Brain microvascular endothelial cell (primary cell): ENCODE measurements around the gene BRICD5.

ENCODE experiments used
- DNase-seq: peaks from one replicate; pipeline ENCODE4 v3.0.0-alpha.2; 2020
- H3K27ac ChIP-seq: fragments of 250-450 bp; sonication (Bioruptor Pico); 2 replicates; pipeline ENCODE4 v1.5.1; 2020; ENCODE audit warnings: mild to moderate bottlenecking, moderate library complexity
- H3K27me3 ChIP-seq: fragments of 250-450 bp; sonication (Bioruptor Pico); replicated peaks from 2 replicates; pipeline ENCODE4 v1.5.1; 2020; ENCODE audit warnings: mild to moderate bottlenecking
- H3K36me3 ChIP-seq: fragments of 250-450 bp; sonication (Bioruptor Pico); replicated peaks from 2 replicates; pipeline ENCODE4 v1.5.1; 2020; ENCODE audit warnings: mild to moderate bottlenecking
- H3K4me3 ChIP-seq: 2 replicates; pipeline ENCODE4 v1.5.1; 2011; ENCODE audit warnings: low read depth, mild to moderate bottlenecking, control low read depth, low read length, moderate library complexity
- in situ Hi-C: cut with HindIII; loops from 2 replicates; pipeline ENCODE4 v1.10.0; 2017; ENCODE audit warnings: low sequenced_read_pairs, low pct_ligation_motif_present
- TF ChIP-seq, protein P1 (sequence below): IDR thresholded peaks from 2 replicates; pipeline ENCODE4 v1.5.1; 2011; ENCODE audit warnings: low read depth, mild to moderate bottlenecking, moderate library complexity, low read length, control low read depth, inconsistent platforms; ENCODE audit errors: missing control alignments

BRICD5 gene

DNA sequence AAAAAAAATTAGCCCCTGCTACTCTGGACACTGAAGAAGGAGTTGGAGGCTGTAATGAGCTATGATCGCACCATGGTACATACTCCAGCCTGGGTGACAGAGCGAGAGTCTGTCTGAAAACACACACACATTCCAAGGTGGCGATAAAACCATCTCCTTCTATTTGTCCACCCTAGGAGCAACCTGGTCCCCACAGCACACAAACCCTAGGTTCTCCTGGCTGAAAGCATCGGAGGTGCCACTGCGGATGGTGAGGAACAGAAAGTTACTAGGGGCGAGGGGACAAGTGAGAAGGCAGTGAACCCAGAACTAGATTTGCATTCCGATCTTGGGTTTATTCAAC is 42.1 kb upstream of the BRICD5 start:
- H3K36me3 ChIP-seq = peaks cover 51% of the 10 kb centered on the region
- no peaks in the 10 kb centered on the region for H3K27me3 ChIP-seq
- no peak overlapping the region for H3K27ac ChIP-seq
- TF ChIP-seq, protein P1, sequence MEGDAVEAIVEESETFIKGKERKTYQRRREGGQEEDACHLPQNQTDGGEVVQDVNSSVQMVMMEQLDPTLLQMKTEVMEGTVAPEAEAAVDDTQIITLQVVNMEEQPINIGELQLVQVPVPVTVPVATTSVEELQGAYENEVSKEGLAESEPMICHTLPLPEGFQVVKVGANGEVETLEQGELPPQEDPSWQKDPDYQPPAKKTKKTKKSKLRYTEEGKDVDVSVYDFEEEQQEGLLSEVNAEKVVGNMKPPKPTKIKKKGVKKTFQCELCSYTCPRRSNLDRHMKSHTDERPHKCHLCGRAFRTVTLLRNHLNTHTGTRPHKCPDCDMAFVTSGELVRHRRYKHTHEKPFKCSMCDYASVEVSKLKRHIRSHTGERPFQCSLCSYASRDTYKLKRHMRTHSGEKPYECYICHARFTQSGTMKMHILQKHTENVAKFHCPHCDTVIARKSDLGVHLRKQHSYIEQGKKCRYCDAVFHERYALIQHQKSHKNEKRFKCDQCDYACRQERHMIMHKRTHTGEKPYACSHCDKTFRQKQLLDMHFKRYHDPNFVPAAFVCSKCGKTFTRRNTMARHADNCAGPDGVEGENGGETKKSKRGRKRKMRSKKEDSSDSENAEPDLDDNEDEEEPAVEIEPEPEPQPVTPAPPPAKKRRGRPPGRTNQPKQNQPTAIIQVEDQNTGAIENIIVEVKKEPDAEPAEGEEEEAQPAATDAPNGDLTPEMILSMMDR = no peak
- in situ Hi-C loops = no loop called here
- no peak for DNase-seq
- no peak overlapping the region for H3K4me3 ChIP-seq

DNA sequence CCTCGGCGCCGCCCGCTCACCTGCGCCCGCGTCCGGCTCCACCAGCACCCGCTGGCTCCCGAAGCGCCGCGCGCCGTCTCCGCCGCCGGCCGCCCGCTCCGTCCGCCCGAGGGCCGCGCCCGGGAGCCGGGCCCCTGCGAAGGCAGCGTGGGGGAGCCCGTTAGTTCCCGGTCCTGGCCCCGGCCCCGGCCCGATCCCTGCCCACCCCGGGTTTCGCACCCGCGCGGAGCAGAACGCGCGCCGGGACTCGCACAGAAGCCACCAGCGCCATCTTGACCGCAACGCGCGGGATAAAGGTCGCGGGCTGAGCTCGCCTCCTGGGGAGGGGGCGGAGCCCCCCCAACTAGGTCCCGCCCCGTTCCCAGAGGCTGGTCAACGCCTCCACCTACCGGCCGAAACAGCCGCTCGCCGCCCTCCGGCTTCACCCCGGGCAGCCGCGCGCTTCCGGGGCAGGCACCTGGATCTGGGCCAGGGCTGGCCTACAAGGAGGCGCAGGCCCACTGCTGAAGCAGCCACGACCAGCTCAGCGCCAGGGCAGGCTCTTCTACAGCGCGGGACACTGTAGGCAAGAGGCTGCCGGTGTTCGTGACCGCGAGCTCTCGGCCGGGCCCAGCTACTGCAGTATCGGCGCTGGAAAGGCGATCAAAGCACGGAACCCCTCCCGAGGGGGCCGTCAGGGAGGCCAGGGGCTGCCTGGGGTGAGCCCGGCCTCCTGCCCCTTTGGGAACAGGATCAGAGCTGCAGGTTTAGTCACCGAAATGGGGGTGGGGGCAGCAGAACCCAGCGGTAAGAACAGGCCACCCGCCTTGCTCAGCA is 40.8 kb upstream of the BRICD5 start, which contains the start of gene ECI1:
Gene ECI1 (minus strand): TSS at position 292 of the 816 bp plus-strand sequence. CDS start 21 bp downstream, at position 271.
- H3K4me3 ChIP-seq = peak within 1 kb of the TSS; percentile 65
- in situ Hi-C loops = no loop called here
- no peaks in the 10 kb centered on the region for H3K27me3 ChIP-seq
- peak; percentile 75 for DNase-seq
- peaks cover 40% of the 10 kb centered on the region for H3K36me3 ChIP-seq
- TF ChIP-seq, protein P1 = peak; percentile 68
- peak within 1 kb of the TSS; percentile 18 for H3K27ac ChIP-seq

DNA sequence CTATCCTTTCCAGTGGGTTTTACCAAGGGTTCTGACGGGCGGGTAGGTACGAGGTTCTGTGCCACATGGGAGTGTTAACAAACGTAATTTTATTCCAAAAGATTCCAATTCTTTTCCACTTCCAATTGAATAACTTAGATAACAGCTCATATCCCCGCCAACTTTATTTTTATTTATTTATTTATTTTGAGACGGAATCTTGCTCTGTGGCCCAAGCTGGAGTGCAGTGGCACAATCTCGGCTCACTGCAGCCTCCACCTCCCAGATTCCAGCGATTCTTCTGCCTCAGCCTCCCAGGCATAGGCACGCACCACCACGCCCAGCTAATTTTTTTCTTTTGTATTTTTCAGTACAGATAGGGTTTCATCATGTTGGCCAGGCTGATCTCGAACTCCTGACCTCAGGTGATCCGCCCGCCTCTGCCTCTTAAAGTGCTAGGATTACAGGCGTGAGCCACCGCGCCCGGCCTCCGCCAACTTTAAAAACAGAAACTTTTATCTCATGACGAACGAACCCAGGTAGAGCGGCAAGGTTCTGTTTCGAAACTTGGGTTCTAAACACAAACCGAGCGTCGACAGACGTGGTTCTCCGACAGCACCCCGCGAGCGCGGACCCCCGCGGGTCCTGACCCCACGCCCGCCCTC is 40.1 kb upstream of the BRICD5 start:
- Histone ChIP-seq H3K36me3 (peaks cover 40% of the 10 kb centered on the region), H3K4me3 (peak overlapping the region; percentile 65), H3K27me3 (no peaks in the 10 kb centered on the region), H3K27ac (peak overlapping the region; percentile 18)
- in situ Hi-C loops = no loop called here
- TF ChIP-seq, protein P1 = no peak
- DNase-seq = peak; percentile 16

DNA sequence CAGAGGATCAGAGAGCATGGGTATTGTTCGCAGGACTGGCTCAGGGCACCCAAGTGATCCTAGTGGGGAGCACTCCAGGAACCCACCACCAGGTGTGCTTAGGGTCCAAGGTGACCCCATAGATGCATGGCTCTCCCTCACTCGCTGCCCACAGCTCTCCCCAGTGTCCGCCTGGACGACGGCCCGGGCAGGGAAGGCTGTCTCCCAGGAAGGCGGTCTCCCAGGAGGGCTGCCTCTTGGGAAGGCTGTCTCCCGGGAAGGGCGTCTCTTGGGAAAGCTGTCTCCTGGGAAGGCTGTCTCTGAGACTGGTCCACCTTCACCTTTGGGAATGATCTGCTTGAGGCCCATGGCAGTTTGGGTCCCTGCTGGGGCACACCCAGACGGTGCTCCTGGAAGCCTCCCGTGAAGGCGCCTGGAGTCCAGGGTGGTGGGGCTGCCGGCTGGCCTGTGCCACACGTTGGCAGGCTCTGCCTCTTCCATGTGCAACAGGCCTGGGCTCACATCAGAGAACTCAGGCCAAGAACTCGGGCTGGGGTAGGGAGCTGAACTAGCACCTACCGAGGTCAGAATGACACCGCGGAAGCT is 35.7 kb upstream of the BRICD5 start:
- H3K27ac ChIP-seq = no peak overlapping the region
- no peak for DNase-seq
- TF ChIP-seq, protein P1 = no peak
- no peaks in the 10 kb centered on the region for H3K27me3 ChIP-seq
- peaks cover 43% of the 10 kb centered on the region for H3K36me3 ChIP-seq
- in situ Hi-C loops = no loop called here
- H3K4me3 ChIP-seq = no peak overlapping the region

DNA sequence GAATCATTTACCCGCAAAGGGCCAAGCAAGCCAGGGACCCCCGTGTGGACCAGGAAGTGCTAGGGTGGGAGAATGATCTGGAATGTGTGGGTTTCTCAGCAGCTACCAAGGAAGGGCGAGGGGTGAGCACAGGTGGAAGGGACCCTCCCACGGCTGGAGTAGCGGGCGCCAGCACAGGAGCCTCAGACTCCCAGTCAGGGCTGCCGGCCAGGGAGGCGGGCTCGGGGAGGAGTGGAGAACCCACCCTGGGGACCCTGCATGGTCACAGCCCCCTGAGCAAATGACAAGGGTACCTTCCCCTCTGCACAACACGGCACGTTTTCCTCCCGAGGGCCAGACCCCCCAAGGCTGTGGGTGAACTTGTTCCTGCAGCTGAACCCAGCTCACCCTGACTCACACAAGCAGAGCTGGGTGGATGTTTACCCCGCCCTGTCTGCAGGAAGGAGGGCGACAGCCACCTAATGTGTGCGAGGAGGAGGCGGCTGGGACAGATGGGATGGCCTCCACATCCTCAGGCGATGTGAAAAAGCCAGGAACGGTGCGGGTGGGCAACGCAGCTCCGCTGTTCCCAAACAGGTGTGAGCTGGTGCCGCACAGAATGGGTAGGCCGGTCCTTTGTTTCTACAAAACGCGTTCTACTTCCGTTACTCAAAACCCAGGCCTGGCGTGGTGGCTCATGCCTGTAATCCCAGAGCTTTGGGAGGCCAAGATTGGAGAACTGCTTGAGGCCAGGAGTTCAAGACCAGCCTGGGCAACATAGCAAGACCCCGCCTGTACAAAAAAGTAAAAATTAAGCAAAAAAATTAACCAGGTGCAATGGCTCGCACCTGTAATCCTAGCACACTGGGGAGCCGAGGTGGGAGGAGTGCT is 34.5 kb upstream of the BRICD5 start:
- TF ChIP-seq, protein P1 = no peak
- peaks cover 43% of the 10 kb centered on the region for H3K36me3 ChIP-seq
- in situ Hi-C loops = no loop called here

More for the DNA sequence above, 34.5 kb upstream of the BRICD5 start:
- Histone ChIP-seq H3K4me3 (no peak overlapping the region), H3K27me3 (no peaks in the 10 kb centered on the region), H3K27ac (no peak overlapping the region)
- DNase-seq = no peak
